HG02642 (cell line): ENCODE results near the gene ZMYND12.
"Not testable (repeated sequence)": the region's sequence is repeated elsewhere in the genome, so short reads cannot be mapped to it uniquely, and the experiment has no call there.

Experiments
- ATAC-seq: cut with Tn5 transposase; IDR thresholded peaks from one replicate; pipeline ENCODE4 v1.9.1; 2021; ENCODE audit warnings: mild to moderate bottlenecking; ENCODE audit not compliant: unreplicated experiment, poor library complexity

The ZMYND12 gene, protein sequence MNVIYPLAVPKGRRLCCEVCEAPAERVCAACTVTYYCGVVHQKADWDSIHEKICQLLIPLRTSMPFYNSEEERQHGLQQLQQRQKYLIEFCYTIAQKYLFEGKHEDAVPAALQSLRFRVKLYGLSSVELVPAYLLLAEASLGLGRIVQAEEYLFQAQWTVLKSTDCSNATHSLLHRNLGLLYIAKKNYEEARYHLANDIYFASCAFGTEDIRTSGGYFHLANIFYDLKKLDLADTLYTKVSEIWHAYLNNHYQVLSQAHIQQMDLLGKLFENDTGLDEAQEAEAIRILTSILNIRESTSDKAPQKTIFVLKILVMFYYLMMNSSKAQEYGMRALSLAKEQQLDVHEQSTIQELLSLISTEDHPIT

GRCh38 chr1:42456010-42456753, at the start of gene ZMYND12, which contains the start of gene PPCS:
ZMYND12 (minus strand) TSS chr1:42456022; CDS start chr1:42455997, 25 bp downstream.
PPCS (plus strand) TSS chr1:42456543; CDS start chr1:42456566, 23 bp downstream.
- ATAC-seq, result peak; percentile 87

- ATAC-seq, result no peak
These were observed 48.8 kb upstream of the ZMYND12 start for GRCh38 chr1:42504535-42505128.

GRCh38 chr1:42502031-42502430, 46.2 kb upstream of the ZMYND12 start:
- ATAC-seq, result not testable (repeated sequence)

- ATAC-seq, result no peak
These were observed 34.4 kb upstream of the ZMYND12 start for GRCh38 chr1:42490237-42490636.

- no peak for ATAC-seq
These were observed 28.6 kb upstream of the ZMYND12 start for GRCh38 chr1:42484382-42484781.

- ATAC-seq, result no peak
These were observed 26.9 kb upstream of the ZMYND12 start for GRCh38 chr1:42482635-42483153.

GRCh38 chr1:42480921-42481320, 25.1 kb upstream of the ZMYND12 start:
- ATAC-seq, result no peak

DNA sequence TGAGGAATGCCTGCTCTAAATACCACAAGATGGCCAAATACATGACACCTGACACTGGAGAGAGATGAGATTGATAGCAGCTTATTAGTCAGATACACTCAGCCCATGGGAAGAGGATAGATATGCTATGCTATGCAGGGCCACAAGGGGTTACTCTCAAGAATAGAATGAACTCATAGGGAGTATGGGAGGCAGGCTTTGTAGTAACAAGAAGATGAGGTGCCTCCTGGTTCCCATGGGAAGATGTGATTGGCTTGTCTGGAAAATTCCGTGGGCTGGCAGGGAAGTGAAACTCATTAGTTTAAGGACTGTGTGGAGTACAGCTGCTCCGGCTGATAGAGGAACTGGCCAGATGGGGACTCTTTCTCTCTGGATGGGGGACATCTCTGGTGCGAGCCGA, 23.8 kb upstream of the ZMYND12 start:
- no peak for ATAC-seq

- no peak for ATAC-seq
These were observed 22.0 kb upstream of the ZMYND12 start for GRCh38 chr1:42477775-42478174.

DNA sequence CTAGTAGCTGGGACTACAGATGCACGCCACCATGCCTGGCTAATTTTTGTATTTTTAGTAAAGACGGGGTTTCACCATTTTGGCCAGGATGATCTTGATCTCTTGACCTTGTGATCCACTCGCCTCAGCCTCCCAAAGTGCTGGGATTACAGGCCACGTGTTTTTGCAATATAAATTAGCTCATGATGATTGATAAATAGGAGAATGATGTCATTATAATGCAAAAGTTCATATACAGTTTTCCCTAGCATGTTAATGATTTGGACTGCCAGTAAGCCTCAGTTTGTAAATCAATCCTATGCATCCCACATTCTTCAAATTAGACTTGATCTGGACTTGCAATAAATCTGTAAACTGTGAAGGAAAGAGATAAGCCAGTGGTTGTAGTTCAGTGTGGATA, 21.5 kb upstream of the ZMYND12 start:
- not testable (repeated sequence) for ATAC-seq

- no peak for ATAC-seq
These were observed 20.8 kb upstream of the ZMYND12 start for GRCh38 chr1:42476605-42477004.

GRCh38 chr1:42469727-42470126, 13.9 kb upstream of the ZMYND12 start:
- no peak for ATAC-seq

DNA sequence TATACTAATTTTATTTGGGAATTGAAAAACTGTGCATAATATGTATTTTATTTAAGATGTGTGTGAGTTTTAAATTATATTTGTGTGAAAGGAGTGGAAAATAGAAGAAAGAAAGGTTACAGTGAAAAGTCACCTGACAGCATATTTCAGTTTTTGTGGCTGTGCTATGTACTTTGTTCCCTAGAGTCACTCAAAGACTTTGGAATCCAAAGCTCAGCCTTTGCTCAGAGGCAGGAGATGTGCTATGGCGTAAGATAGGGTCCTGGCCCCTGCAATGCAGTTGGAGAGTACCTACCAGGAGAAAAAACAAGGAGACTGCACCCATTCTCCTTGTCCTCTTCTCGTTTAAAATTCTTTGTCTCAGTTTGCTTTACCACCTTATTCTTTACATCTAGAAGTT, 10.2 kb upstream of the ZMYND12 start:
- ATAC-seq, result no peak

DNA sequence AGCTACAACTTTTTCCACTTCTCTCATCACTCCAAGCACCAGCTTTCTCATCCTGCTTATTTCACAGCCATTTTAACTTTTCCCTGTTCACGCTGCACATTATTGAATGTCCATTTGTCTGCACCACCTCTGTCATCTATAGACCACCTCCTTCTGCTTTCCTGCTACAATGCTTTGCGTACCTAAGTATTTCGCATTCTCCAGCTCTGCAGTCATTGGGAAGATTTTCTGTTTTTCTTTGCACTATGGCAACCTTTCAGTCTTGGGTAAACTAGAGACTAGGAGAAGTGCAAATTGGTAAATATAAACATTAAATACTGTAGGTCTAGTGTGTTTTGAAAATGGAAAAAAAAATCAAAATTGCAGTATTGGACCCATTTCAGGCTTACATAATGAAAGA, 8.1 kb upstream of the ZMYND12 start:
- no peak for ATAC-seq

GRCh38 chr1:42462828-42463763, 7.3 kb upstream of the ZMYND12 start, which contains the start of gene CCDC30:
CCDC30 (plus strand) TSS chr1:42463286; CDS start chr1:42480552, 17,266 bp downstream.
- ATAC-seq, result peak; percentile 100

DNA sequence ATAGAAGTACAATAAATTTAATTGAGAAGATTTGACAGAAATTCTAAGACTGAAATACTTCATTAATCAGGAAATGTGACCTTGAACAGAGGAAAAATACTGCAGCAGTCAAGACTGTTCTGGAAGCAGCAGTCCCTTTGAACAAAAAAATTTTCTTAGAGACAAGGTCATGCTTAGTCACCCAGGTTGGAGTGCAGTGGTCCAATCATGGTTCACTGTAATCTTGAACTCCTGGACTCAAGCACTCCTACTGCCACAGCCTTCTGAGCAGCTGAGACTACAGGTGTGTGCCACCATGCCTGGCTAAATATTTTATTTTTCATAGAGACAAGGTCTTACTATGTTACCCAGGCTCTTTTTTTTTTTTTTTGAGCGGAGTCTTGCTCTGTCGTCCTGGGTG, 5.4 kb upstream of the ZMYND12 start:
- no peak for ATAC-seq

GRCh38 chr1:42456754-42457089, 900 bp upstream of the ZMYND12 start:
- ATAC-seq, result peak; percentile 57

DNA sequence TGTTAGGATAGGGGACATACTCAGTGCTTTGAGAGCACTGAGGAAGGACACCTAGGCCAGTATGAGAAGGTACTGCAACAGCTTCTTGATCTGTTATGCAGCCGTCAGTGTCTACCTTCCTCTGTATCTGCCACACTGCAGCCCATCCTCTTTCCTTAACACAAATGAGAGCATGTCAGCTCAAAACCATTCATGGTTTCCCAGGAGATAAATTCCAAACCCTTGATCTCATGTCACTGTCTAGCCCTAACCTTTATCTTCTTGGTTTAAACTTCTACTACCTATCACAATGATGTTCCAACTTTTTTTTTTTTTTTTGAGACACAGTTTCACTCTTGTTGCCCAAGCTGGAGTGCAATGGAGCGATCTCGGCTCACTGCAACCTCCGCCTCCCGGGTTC, 1.4 kb downstream of the ZMYND12 start:
- no peak for ATAC-seq

- ATAC-seq, result no peak
These were observed 2.4 kb downstream of the ZMYND12 start for GRCh38 chr1:42453386-42453785.

DNA sequence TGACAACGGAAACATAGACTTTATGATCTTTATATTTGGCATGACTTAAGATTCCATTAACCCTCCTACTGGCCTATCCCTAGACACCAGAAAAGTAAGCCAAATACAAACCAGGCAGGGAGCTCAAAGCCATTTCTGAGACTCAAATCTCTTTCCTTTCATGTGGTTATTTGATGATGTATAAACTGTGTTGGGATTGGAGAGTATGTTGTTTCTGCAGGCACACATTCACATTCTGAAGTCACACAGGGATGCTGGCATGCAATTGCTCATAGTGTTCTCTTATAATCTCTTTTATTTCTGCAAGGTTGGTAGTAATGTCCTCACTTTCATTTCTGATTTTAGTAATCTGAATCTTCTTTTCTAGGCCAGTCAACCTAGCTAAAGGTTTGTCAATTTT, 5.8 kb downstream of the ZMYND12 start:
- ATAC-seq, result no peak
